Central memory CD8-positive, alpha-beta T cell (primary cell): ENCODE data around the gene DENND6B.

Experiments used
- ATAC-seq: fragments of 150-1000 bp; cut with Tn5 transposase; replicated peaks from 2 replicates; pipeline ENCODE4 v1.10.0; 2022; ENCODE audit warnings: mild to moderate bottlenecking, moderate FRiP score, moderate number of reproducible peaks; ENCODE audit not compliant: poor library complexity, severe bottlenecking; ENCODE audit errors: extremely low read depth
- DNase-seq, 2 donors: peaks; one replicate each; pipeline ENCODE4 v3.0.0; 2021; ENCODE audit warnings: low spot score in 2 of 2
- H3K27ac Mint-ChIP-seq: one replicate; pipeline ENCODE4 v1.8.0; 2022; ENCODE audit warnings: low read depth, mild to moderate bottlenecking, moderate library complexity, mixed read lengths
- H3K27me3 Mint-ChIP-seq: one replicate; pipeline ENCODE4 v1.8.0; 2022; ENCODE audit warnings: mixed read lengths
- H3K36me3 Mint-ChIP-seq: one replicate; pipeline ENCODE4 v1.8.0; 2022; ENCODE audit warnings: mild to moderate bottlenecking, moderate library complexity, mixed read lengths; ENCODE audit not compliant: insufficient read depth
- H3K4me1 Mint-ChIP-seq: one replicate; pipeline ENCODE4 v1.8.0; 2022; ENCODE audit warnings: mixed read lengths
- H3K4me3 Mint-ChIP-seq: one replicate; pipeline ENCODE4 v1.8.0; 2022; ENCODE audit warnings: mild to moderate bottlenecking, moderate library complexity, mixed read lengths
- H3K9me3 Mint-ChIP-seq: one replicate; pipeline ENCODE4 v1.8.0; 2022; ENCODE audit warnings: mixed read lengths

The DENND6B gene

GRCh38 chr22:50262460-50262911, 64.3 kb downstream of the DENND6B start:
- Mint-ChIP-seq H3K9me3 (no peaks in the 10 kb centered on the region), H3K27ac (no peak overlapping the region), H3K36me3 (peaks cover 4% of the 10 kb centered on the region), H3K27me3 (peaks cover 14% of the 10 kb centered on the region), H3K4me3 (peak overlapping the region; percentile 73), H3K4me1 (peaks cover 5% of the 10 kb centered on the region)
- ATAC-seq = no peak
- DNase-seq = no peak

DNA sequence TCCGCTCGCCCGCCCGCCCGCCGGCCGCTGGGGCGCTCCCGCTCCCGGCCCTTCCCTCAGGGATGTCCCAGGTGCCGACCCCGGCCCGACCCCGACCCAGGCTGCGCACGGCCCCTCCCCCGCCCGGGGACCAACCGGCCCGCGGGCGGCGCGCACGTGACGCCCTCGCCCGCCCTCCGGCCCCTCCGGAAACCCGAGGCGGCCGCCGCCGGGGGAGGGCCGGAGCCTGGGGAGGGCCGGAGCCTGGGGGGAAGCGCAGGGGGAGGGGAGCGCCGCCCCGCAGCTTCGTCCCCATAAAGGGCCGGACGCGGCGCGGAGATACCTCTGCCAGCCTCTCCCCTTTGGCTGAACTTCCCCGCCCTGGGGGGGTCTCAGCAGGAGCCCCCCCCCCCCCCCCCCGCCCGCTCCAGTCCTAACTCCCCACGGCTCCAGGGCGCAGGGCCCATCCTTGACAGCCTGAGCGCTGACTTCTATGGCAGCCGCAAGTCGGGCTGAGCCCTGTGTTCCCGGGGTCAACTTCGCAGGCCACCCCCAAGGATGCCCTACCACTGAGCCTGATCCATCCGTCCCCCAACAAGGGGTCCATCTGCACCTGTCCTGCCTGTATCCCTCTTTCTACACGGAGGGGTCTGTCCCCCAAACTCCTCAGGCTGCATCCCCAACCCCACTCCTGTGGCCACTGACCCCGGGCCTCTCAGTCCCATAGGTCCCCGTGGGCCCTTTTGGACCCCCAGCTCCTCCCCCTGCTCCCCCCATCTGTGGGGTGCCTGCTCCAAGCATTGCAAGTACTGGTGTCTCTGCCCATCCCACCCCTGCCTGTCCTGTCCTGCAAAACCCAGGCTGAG, 65.0 kb downstream of the DENND6B start, which contains the start of gene MAPK12:
TSS of gene MAPK12 (minus strand) at position 69 of the 845 bp plus-strand sequence. CDS start 174 bp downstream, outside the sequence.
- Mint-ChIP-seq H3K4me1 (peaks cover 5% of the 10 kb centered on the region), H3K9me3 (no peaks in the 10 kb centered on the region), H3K36me3 (peaks cover 4% of the 10 kb centered on the region), H3K27ac (no peak within 1 kb of the TSS), H3K27me3 (peaks cover 14% of the 10 kb centered on the region), H3K4me3 (peak within 1 kb of the TSS; percentile 73)
- DNase-seq (no peak), ATAC-seq (no peak)

DNA sequence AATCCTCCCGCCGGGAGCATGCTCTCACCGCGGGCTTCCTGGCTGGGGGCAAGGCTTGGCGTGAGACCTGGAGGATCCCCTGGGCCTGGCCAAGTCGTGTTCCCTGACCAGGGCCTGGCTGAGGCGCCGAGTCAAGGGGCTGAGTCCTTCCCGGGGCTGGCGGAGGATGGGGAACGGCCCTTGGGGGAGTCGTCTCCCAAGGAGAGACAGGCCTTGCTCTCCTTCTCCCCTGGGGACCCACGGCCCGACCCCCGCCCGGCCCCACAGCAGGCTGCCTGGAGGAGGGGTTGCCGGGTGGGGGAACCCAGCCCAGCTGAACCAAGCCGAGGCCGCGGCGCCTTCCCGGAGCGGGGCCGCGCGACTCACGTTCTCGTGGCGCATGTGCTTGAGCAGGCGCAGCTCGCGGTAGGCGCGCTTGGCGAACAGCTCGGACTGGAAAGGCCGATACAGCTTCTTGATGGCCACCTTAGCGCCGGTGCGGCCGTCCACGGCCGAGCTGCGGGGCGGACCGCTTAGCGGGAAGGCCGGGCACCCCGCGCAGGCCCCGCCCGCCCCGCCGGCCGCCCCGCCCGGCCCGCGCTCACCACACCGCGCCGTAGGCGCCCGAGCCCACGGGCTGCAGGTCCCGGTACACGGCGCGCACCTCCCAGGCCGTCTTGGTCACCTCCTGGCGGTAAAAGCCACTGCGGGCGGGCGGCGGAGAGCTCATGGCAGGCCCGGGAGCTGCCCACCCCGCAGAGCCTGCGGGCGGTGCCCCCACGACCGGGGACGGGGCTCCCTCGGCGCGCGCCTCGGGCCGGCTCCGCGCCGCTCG, 65.8 kb downstream of the DENND6B start:
- no peak overlapping the region for H3K27ac Mint-ChIP-seq
- peaks cover 14% of the 10 kb centered on the region for H3K27me3 Mint-ChIP-seq
- H3K4me1 Mint-ChIP-seq = peaks cover 5% of the 10 kb centered on the region
- peaks cover 4% of the 10 kb centered on the region for H3K36me3 Mint-ChIP-seq
- H3K4me3 Mint-ChIP-seq = no peak overlapping the region
- ATAC-seq (peak; percentile 29), DNase-seq (no peak)
- no peaks in the 10 kb centered on the region for H3K9me3 Mint-ChIP-seq

GRCh38 chr22:50260434-50260800, 66.4 kb downstream of the DENND6B start:
- H3K9me3 Mint-ChIP-seq = no peaks in the 10 kb centered on the region
- peaks cover 5% of the 10 kb centered on the region for H3K4me1 Mint-ChIP-seq
- no peak overlapping the region for H3K27ac Mint-ChIP-seq
- no peak for ATAC-seq
- H3K4me3 Mint-ChIP-seq = no peak overlapping the region
- no peak for DNase-seq
- H3K27me3 Mint-ChIP-seq = peaks cover 14% of the 10 kb centered on the region
- peaks cover 4% of the 10 kb centered on the region for H3K36me3 Mint-ChIP-seq

- Mint-ChIP-seq H3K27me3 (peaks cover 14% of the 10 kb centered on the region), H3K27ac (no peak overlapping the region), H3K9me3 (no peaks in the 10 kb centered on the region), H3K4me3 (peak overlapping the region; percentile 38), H3K36me3 (peaks cover 7% of the 10 kb centered on the region), H3K4me1 (peaks cover 5% of the 10 kb centered on the region)
- DNase-seq (no peak), ATAC-seq (no peak)
Observed at GRCh38 chr22:50259302-50259701, 67.5 kb downstream of the DENND6B start.
